NCI-H146 treated with DMSO at 0.1 percent for 48 hours (cell line): Measurements from ENCODE around the gene ZNF277.
A peak's percentile ranks its signal among the peaks of the same experiment; 100 is the strongest.

Source experiments
- DNase-seq: peaks from one replicate; lab custom pipeline; 2025; ENCODE audit not compliant: unreplicated experiment; lab: John Stamatoyannopoulos, UW

Gene ZNF277

DNA sequence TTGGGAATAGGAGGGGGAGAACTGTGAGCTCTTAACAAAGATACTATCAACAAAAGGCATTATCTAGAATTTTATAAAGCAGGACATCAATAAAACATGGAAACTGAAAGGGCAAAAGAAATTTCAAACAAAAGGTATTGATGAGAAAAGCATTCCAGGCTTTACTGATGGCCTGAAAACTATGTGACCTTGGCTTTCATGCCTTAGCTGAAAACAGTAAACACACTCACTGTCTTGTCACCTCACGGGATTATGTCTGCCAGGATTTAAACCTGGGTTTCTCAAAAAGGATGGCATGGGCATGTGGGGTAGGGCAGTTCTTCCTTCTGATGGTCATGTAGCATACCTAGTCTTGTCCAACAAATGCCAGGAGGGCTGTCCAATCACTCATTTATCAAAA lies 23.2 kb upstream of the ZNF277 start:
- no peak for DNase-seq

DNA sequence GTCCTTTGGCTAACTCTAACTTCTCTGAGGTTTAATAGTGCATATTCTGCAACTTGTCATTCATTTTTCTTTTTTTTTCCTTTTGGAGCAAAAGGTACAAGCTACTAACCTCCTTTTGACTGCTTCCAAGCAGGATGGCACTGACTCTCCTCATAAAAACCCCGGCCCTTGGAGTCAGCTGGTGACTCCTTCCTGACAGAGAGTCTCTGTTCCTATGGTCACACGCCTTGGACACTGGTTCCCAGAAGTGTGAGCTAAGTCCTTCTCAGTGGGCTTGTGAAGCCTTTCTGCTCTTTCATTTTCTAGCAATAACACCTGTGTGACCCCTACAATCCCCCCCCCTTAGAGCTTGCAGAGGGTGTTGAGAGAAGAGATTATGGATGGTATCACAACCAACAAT lies 22.0 kb upstream of the ZNF277 start:
- no peak for DNase-seq

DNA sequence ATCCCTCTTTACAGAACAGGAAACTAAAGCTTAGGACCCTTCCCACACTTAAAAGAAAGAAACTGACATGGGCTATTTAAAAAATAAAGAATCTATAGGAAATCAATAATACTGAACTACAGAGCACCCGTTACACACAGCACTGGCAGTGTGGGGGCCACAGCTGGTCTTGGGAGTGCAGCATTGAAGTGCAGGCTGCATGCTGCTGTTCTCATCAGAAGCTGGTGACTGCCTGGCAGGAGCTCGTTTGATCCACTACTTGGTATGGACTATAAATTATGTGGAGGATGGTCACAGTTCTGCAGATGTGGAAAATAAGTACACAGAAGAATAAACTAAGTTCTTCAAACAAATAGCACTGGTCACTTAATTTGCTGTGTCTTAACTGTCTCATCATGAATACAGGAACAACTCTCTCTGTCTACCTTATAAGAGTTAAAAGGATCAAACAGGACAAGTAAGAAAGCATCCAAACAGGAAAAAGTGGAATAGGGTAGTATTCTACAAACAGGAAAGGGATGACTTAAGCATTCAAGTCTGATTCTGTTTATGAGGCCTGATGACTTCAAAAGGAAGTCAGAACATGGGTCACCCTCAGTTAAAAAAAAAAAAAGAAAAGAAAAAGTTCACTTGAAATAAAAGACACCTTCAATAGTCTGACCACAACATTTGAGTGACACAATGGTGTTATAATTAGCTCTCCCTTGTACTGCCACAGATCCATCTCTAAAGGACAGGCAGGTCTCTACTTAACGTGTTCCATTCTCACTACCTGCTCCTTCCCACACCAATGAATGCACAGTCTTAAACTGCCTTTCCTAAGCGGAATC lies 21.3 kb upstream of the ZNF277 start:
- no peak for DNase-seq

DNA sequence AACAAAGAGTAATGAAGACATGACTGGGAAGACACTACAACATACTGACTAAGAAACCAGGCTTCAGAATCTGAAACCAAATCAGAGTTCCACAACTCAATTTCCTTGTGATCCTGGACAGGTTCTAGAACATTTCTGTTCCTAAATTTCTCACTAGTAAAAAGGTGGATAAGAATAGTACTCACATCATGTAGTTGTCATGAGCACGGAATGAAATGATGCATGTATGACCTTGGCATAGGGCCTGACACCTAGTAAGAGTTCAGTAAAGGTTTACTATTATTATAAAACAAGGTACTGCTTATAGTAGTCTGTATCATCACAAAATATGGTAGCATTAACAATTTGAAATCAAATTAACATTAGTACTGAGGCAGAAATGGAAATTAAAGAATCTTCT lies 20.2 kb upstream of the ZNF277 start:
- no peak for DNase-seq

DNA sequence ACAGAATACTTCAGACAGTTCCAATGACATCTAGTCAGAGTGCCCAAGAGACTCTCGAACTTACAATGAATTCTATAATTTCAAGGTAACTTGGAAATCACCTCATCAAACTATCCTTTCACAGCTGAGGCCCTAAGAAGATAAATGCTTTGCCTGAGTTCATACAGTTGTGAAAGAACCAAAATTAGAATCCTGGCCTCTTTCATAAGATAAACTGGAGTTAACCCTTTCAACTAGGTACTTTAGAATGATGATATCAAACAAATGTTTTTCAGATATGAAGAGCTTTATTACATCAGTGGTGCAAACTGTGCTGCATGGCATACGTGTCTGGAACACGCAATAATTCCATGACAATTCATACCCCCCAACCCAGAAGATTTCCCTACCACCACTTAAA lies 18.2 kb upstream of the ZNF277 start:
- DNase-seq = no peak

- DNase-seq = no peak
These were observed 16.8 kb upstream of the ZNF277 start for GRCh38 chr7:112189691-112190090.

- no peak for DNase-seq
These were observed 16.4 kb upstream of the ZNF277 start for GRCh38 chr7:112190120-112190519.

GRCh38 chr7:112192236-112193154 lies 14.0 kb upstream of the ZNF277 start:
- DNase-seq = no peak

GRCh38 chr7:112193915-112194502 lies 12.5 kb upstream of the ZNF277 start:
- DNase-seq = peak; percentile 99

GRCh38 chr7:112195717-112196116 lies 10.8 kb upstream of the ZNF277 start:
- DNase-seq = no peak

DNA sequence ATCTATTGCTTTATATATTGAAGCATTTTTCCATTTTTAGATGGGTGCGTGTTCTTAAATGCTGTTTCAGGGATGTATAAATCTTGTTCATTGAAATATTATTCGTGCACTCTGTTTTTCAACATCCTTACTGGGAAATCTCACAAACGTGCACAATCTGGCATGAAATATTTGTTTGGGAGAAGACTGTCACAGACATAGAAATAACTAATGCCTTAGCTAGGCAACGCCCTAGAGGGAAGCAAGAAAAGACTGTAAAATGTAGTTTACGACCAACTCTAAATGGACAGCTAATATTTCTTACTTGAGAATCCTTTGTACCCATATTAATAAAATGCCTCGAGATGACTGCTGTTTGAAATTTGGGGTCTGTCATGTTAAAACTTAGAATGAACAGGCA lies 9.2 kb upstream of the ZNF277 start:
- no peak for DNase-seq

- DNase-seq = no peak
These were observed 7.3 kb upstream of the ZNF277 start for GRCh38 chr7:112199035-112199655.

- DNase-seq = no peak
These were observed 6.8 kb upstream of the ZNF277 start for GRCh38 chr7:112199672-112200071.

GRCh38 chr7:112201411-112201810 lies 5.1 kb upstream of the ZNF277 start:
- no peak for DNase-seq

- no peak for DNase-seq
These were observed 4.7 kb upstream of the ZNF277 start for GRCh38 chr7:112201839-112202238.

- DNase-seq = peak; percentile 39
These were observed 3.7 kb upstream of the ZNF277 start for GRCh38 chr7:112202816-112203215.

DNA sequence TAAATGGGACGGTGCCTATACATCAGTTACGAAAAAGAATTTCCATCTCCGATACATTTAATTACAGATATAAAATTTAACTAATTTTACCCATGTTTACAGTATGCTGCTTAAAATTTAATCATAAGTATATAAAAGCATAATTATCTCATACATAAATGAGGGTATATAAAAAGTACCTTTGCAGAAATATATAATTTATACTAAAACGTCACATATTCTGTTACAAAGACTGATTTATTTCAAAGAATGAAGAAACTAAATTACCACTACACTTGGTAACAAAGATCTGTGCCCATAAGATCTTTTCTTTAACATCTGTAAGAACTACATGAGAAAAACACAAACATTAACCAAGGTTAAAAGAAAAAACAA lies 3.1 kb upstream of the ZNF277 start:
- no peak for DNase-seq

DNA sequence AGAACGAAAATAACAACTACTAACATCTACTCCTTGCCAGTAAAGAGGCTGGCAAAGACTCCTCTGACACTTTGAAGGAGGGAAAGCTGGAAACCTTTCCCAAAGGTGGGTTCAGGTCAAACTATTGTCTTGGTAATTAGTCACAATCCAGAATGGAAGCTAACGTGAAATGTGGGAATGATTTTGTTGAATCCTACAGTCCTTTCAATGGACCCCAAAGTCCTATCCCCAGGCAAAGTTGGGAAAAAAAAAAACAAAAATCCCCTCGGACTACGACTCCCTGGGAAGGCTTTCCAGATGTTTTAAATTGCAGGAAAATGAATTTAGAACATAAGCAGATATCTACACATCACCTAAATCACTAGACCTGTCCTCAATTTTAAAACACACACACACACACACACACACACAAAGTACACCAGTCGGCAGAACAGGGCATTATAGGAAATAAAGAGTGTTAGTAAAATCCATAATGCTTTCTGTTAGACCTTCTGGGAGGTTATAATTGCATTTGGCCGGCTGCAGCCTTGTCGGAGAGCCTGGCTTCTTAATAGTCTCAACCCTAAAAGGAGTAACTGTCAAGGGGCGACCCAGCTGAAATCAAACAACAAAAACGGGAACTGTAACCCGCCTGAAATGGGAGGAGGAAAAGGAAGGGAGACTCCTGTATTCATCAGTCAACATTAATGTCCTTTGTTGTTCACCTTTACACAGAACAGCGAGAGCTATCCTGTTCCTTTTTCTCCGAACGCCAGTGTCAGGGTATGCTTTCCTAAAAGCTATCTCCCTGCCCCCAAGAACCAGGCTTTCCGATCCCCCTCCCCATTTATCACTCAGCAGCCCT lies 1.8 kb upstream of the ZNF277 start:
- peak; percentile 18 for DNase-seq

- DNase-seq = no peak
These were observed 905 bp upstream of the ZNF277 start for GRCh38 chr7:112205343-112206237.
